Large intestine (tissue), 3 donors: Measurements from ENCODE around the gene ZNF750. TPM values are rescaled to one million over a fixed set of nuclear protein-coding genes. Genes with fewer than 3 reads are reported as not detected.
A peak's percentile ranks its signal among the peaks of the same experiment; 100 is the strongest.

Experiments used
- DNase-seq, 2 donors: peaks; one replicate each; pipeline versions ENCODE4 v3.0.0 to v3.0.0-alpha.2; 2013
- H3K27ac ChIP-seq: one replicate; pipeline ENCODE4 v1.5.1; 2013; ENCODE audit warnings: low read length
- H3K27me3 ChIP-seq: 2 replicates; pipeline ENCODE4 v1.6.1; 2013; ENCODE audit warnings: low read length; ENCODE audit not compliant: control insufficient read depth, insufficient read depth
- H3K36me3 ChIP-seq: 2 replicates; pipeline ENCODE4 v1.6.1; 2013; ENCODE audit warnings: low read length; ENCODE audit not compliant: control insufficient read depth, insufficient read depth
- H3K4me1 ChIP-seq: one replicate; pipeline ENCODE4 v1.6.1; 2013; ENCODE audit warnings: low read length; ENCODE audit not compliant: control insufficient read depth, insufficient read depth
- H3K4me3 ChIP-seq: one replicate; pipeline ENCODE4 v1.5.1; 2013; ENCODE audit warnings: low read length
- H3K9me3 ChIP-seq: one replicate; pipeline ENCODE4 v1.6.1; 2013; ENCODE audit warnings: mild to moderate bottlenecking, low read depth, low read length, moderate library complexity; ENCODE audit not compliant: control insufficient read depth
- WGBS: methylation state at CpG from one replicate; pipeline ENCODE4 v1.1.5; 2013; ENCODE audit warnings: low lambda C conversion rate; ENCODE audit not compliant: insufficient coverage; 5-methylcytosine and 5-hydroxymethylcytosine counted together
- polyA plus RNA-seq: library from polyadenylated mRNA; unstranded; fragments of 120-200 nt; gene quantifications from one replicate; pipeline ENCODE4 v1.2.1, GENCODE V29; 2013

The ZNF750 gene
- polyA plus RNA-seq, 1 donor: 0.18 TPM

DNA sequence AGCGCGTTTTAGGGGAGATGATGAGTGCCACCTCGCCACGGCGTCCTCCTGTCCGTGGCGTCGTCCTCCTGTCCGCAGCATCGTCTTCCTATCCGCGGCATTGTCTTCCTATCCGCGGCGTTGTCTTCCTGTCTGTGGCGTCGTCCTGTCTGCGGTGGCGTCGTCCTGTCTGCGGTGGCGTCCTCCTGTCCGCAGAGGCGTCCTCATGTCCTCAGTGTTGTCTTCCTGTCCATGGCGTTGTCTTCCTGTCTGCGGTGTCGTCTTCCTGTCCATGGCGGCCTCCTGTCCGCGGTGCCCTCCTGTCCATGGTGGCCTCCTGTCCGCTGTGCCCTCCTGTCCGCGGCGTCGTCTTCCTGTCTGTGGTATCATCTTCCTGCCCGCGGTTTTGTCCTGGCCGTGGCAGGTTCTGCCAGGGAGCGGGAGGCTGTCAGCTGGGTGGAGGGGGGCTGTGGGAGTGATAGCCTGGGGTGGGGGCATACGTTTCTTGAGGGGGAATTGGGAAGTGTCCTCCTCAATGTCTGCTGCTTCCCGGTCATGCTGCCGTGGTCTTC, 57.1 kb downstream of the ZNF750 start:
- 89% methylated on average over 6 of the region's 42 CpGs for WGBS
- peaks cover 32% of the 10 kb centered on the region for H3K36me3 ChIP-seq
- H3K27ac ChIP-seq: no peak overlapping the region

DNA sequence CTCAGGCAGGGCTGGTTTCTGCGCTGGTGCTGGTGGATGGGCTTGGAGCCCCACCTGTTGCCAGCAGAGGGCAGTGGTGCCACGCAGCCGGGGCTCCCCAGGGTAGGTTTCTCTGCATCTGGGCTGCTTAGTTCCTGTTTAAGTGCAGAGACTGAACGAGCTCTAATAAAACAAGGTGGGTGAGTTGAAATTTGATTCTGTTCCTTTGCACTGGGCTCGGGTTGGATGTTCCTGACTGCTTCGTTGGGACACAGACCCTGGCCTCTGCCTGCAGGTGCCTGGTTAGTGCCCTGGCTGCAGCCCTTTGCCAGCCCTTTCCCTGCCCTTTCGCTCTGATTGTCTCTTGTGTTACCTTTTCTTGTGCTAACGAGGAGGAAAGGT, 57.9 kb downstream of the ZNF750 start:
- Histone ChIP-seq H3K4me1 (no peaks in the 10 kb centered on the region), H3K27ac (no peak overlapping the region), H3K27me3 (no peaks in the 10 kb centered on the region), H3K9me3 (no peaks in the 10 kb centered on the region), H3K4me3 (no peak overlapping the region), H3K36me3 (peaks cover 29% of the 10 kb centered on the region)
- DNase-seq: peak; percentile 64 to 68
- WGBS: 0% methylated on average over 1 of the region's 8 CpGs

More for the DNA sequence above, 57.1 kb downstream of the ZNF750 start:
- no peaks in the 10 kb centered on the region for H3K9me3 ChIP-seq
- DNase-seq: no peak
- H3K27me3 ChIP-seq: no peaks in the 10 kb centered on the region
- no peaks in the 10 kb centered on the region for H3K4me1 ChIP-seq
- H3K4me3 ChIP-seq: no peak overlapping the region

DNA sequence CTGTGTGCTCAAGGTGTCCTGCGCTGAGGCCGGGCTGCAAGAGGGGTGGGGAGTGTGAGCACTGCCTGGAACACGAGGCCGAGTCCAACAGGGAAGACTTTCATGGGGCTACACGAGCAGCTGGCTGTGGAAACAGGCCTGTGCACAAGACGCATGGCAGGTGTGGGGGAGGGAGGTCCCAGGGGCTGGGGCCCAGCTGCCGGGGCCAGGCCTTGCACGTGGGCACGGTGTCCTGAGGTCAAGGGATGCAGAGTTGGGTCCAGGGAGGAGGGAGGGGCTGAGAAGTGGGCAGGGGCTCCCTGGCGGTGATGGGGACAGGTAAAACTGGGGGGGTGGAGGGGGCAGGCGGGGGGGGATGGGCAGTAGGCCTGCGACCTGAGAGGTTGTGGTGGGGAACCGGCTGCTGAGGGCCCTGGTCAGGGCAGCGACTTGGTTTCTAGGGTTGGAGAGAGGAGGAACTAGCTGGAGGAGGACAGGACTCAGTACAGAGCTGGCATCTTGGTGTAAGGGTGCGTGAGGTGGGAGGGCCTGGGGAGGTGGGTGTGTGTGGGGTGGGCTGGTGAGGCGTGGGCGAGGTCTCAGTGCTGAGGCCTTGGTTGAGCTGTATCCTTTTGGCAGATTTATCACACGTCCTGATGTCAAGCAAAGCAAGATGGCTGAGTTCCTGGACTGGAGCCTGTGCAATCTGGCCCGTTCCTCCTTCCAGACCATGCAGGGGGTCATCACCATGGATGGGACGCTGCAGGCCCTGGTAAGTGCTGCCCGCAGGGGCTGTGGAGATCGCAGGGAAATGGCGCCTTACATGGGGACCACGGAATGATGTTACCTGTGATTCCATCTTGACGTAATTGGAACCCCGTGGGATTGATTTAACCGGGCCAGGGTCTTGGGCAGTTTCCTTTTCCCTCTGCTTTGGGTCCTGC, 58.6 kb downstream of the ZNF750 start:
- WGBS: no CpG with 5 or more reads among the region's 27 CpGs
- no peaks in the 10 kb centered on the region for H3K9me3 ChIP-seq
- no peak overlapping the region for H3K27ac ChIP-seq
- H3K4me1 ChIP-seq: no peaks in the 10 kb centered on the region
- no peaks in the 10 kb centered on the region for H3K27me3 ChIP-seq
- H3K36me3 ChIP-seq: peaks cover 32% of the 10 kb centered on the region
- H3K4me3 ChIP-seq: no peak overlapping the region
- no peak for DNase-seq

DNA sequence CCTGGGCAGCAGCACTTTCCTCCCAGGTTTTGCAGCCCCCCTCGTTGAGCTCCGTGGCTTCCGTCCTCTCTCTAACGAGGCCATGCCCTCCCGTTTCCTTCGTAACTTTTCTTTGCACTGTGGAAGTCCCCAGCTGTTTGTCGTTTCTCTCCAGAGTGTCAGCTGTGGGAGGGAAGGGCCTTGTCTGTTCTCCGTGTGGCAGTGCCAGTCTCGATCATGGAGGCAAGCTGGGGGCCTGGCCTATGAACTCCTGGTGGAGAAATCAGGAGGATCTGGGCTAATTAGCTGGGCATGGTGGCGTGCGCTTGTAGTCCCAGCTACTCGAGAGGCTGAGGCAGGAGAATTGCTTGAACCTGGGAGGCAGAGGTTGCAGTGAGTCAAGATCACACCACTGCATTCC, 59.6 kb downstream of the ZNF750 start:
- 100% methylated on average over 1 of the region's 12 CpGs for WGBS
- no peak overlapping the region for H3K27ac ChIP-seq
- no peak overlapping the region for H3K4me3 ChIP-seq
- no peaks in the 10 kb centered on the region for H3K9me3 ChIP-seq
- no peaks in the 10 kb centered on the region for H3K4me1 ChIP-seq
- no peak for DNase-seq
- H3K36me3 ChIP-seq: peaks cover 30% of the 10 kb centered on the region
- no peaks in the 10 kb centered on the region for H3K27me3 ChIP-seq

DNA sequence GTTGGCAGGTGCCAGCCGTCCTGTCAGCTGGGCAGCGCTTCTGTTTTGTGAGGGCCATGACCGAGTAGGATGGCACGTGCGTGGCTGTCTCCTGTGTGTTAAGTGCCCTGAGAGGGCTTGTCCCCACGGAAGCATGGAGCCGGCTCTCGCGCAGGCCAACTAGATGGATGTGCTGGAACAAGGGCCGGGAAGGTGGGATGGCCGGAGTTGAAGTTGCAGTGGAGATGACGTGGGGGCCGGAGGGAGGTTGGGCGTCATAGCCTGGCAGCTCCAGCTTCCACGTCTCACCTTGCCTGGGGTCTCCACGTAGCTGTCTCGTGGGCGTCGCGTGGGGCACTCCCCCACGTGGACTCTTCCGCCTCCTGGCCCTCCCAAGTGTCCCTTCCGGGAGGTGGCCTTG, 60.3 kb downstream of the ZNF750 start:
- H3K27me3 ChIP-seq: no peaks in the 10 kb centered on the region
- no CpG with 5 or more reads among the region's 23 CpGs for WGBS
- no peak overlapping the region for H3K4me3 ChIP-seq
- no peaks in the 10 kb centered on the region for H3K9me3 ChIP-seq
- no peaks in the 10 kb centered on the region for H3K4me1 ChIP-seq
- H3K36me3 ChIP-seq: peaks cover 28% of the 10 kb centered on the region
- DNase-seq: no peak
- no peak overlapping the region for H3K27ac ChIP-seq

Other genes starting within 250 kb of the ZNF750 start
- 65.7 TPM for gene WDR45B, start 191.6 kb downstream of the ZNF750 start, polyA plus RNA-seq
- 18.0 TPM for gene RAB40B, start 141.3 kb downstream of the ZNF750 start, polyA plus RNA-seq
- gene FN3KRP, start 123.3 kb downstream of the ZNF750 start, polyA plus RNA-seq: 44.2 TPM
- 244 TPM for gene FN3K, start 104.4 kb downstream of the ZNF750 start, polyA plus RNA-seq
- gene TBCD, start 88.0 kb downstream of the ZNF750 start, polyA plus RNA-seq: 81.9 TPM
- gene METRNL, start 239.6 kb upstream of the ZNF750 start, polyA plus RNA-seq: 81.1 TPM